MM.1S (cell line): Measurements from ENCODE around the gene SGPP1.

ENCODE experiments used
- CTCF ChIP-seq: fragments of 300-600 bp; sonication (generic); IDR thresholded peaks from 2 replicates; pipeline ENCODE4 v1.5.1; 2016; ENCODE audit warnings: antibody characterized with exemption, low read length, mixed read lengths
- EZH2 ChIP-seq: fragments of 300-600 bp; sonication (generic); optimal IDR thresholded peaks from 2 replicates; pipeline ENCODE3; 2017; ENCODE audit warnings: low read depth, mild to moderate bottlenecking, antibody characterized with exemption, low read length, mixed read lengths
- EZH2phosphoT487 ChIP-seq: fragments of 300-600 bp; sonication (generic); IDR thresholded peaks from 2 replicates; pipeline ENCODE4 v1.6.1; 2018; ENCODE audit warnings: antibody characterized with exemption, low read length

- TF ChIP-seq EZH2phosphoT487, result no peak
- TF ChIP-seq CTCF, result no peak
- no peak for TF ChIP-seq EZH2
Observed at GRCh38 chr14:63764103-63764502, 36.2 kb upstream of the SGPP1 start.
